GM21367 (cell line): ENCODE data around the gene USP54.
A peak's percentile ranks its signal among the peaks of the same experiment; 100 is the strongest.

Experiments
- ATAC-seq: cut with Tn5 transposase; IDR thresholded peaks from one replicate; pipeline ENCODE4 v1.9.1; 2021; ENCODE audit not compliant: unreplicated experiment

Gene USP54

GRCh38 chr10:73529089-73529832 lies 61.9 kb downstream of the USP54 start:
- ATAC-seq: no peak

DNA sequence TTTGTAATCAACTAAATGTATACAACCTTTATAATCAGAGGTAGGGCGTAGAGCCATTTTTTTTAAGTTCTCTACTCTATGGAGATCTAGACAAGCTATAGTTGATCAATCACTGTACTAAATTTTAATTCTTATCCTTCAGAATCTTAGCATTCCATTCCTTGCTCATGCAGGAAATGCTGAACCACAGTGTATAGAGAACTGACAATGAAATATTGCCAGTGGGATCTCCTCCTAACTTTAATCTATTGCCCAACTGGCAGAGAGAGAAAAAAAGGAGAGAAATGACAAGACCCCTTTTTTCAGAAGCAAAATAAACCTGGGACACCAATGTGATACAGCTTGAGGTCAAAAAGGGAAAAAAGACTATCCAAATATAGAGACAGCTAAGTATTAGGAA lies 68.9 kb downstream of the USP54 start:
- no peak for ATAC-seq

- ATAC-seq: no peak
Measured at GRCh38 chr10:73519336-73519735, 71.8 kb downstream of the USP54 start.

GRCh38 chr10:73517166-73517888 lies 73.8 kb downstream of the USP54 start:
- no peak for ATAC-seq

DNA sequence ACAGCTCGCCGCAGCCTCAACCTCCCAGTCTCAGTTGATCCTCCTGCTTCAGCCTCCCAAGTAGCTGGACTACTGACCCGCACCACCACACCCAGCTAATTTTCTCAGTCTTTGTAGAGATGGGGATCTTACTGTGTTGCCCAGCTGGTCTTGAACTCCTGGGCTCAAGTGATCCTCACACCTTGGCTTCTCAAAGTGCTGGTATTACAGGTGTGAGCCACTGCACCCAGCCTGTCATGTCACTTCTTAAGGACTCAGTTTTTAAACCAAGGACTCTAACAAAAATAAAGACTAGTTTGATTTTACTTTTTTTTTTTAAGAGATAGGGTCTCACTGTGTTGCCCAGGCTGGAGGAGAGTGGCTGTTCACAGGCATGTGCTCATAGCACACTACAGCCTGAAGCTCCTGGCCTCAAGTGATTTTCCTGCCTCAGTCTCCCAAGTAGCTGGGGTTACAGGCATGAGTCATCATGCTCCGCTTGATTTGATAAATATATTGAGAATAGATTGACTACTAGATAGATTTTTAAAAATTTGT lies 78.9 kb downstream of the USP54 start:
- no peak for ATAC-seq

DNA sequence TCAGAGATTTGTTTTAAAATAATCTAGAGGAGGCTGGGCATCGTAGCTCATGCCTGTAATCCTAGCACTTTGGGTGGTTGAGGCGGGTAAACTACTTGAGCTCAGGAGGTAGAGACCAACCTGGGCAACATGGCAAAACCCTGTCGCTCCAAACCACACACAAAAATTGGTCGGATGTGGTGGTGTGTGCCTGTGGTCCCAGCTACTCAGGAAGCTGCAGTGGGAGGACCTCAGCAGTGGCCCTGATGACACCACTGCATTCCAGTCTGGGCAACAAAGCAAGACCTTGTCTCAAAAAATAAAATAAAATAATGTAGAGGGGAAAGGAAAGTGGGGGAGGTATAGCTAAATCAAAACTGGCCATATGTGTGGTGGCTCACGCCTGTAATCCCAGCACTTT lies 81.4 kb downstream of the USP54 start:
- ATAC-seq: no peak

- ATAC-seq: no peak
Measured at GRCh38 chr10:73506491-73506890, 84.7 kb downstream of the USP54 start.

- ATAC-seq: no peak
Measured at GRCh38 chr10:73506074-73506473, 85.1 kb downstream of the USP54 start.

DNA sequence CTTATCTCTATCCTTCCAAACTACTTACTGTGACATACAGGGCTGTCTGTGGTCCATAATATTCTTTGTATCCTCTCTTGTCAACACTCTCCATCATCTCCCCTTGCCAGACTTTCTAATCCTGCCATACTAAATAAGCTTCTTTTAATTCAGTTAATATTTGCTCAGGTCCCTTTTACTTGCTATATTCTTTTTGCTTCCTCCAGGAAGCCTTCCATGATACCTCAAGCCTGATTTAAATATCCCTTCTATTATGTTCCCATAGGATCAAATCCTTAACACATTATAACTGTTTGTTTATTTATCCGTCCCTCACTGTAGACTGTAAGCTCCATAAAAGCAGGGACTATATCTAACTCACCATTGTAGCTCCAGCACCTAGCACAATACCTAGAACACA lies 88.1 kb downstream of the USP54 start:
- ATAC-seq: no peak

- ATAC-seq: no peak
Measured at GRCh38 chr10:73501651-73502050, 89.5 kb downstream of the USP54 start.

- no peak for ATAC-seq
Measured at GRCh38 chr10:73497623-73498022, 93.5 kb downstream of the USP54 start.

DNA sequence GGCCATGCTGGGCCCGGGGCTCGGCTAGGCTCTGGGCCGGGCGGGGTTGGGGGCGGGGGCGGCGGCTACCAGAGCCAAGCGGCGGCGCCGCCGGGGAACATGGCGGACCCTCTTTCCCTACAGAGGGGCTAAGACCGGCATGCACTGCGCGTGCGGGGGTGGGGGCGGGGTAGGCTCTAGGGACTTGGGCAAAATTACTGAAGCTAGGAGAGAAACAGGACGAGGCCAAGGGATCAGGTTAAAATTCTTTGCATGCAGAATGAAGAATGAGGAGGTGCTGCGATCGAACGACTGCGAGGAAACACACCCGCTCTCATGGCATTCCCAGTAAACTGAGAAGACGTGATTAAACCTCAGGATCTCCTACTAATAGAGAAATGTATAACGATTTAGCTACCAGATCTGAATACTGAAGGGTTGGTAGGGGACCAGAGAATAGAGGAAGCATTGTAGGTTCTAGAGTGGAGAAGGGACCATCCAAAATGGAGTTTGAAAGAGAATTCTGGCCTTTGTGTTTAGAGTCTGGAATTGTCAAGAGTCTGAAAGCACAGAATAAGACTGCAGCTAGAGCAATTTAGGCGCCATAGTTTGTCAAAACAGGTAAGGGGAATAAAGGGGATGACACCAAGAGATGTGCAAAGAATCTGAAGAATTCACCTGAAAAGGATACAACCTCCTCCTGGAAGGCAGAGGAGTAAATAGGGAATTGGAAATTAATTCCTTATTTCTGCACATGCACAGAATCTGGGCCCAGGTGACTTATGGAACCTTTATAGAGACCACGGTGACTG lies 95.1 kb downstream of the USP54 start, which contains the start of gene PPP3CB:
Gene PPP3CB (minus strand): TSS at position 141 of the 791 bp plus-strand sequence. CDS start 135 bp downstream, at position 6.
- ATAC-seq: peak; percentile 52

- peak; percentile 91 for ATAC-seq
Measured at GRCh38 chr10:73495226-73495883, 95.8 kb downstream of the USP54 start.

GRCh38 chr10:73494877-73495225 lies 96.3 kb downstream of the USP54 start:
- no peak for ATAC-seq

DNA sequence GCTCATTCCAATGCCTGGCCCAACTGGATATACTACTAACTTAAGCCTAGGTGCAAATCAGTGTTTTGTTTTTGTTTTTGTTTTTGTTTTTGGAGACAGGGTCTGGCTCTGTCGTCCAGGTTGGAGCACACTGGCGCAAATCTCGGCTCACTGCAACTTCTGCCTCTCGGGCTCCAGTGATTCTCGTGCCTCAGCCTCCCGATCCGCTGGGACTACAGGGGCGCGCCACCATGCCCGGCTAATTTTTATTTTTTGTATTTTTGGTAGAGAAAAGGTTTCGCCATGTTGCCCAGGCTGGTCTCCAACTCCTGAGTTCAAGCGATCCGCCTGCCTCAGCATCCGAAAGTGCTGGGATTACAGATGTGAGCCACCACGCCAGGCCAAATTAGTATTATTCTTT lies 96.9 kb downstream of the USP54 start:
- ATAC-seq: no peak

DNA sequence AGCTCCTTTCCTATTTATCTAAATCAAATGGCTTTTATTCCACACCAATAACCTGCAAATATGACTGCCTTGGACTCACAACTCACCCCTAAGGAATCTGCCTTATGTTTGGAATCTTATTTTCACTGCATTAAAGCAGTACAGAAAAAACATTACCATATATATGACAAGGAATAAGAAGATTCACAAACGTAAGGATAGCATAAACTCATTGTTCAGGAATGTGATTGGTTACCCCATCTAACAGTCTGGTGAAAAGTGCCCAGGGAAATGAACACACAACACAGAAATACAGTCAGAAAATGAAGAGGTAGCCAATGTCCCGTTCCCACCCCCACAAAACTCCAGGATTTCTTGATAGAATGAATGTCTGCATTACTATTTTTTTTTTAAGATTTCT lies 97.4 kb downstream of the USP54 start:
- no peak for ATAC-seq

DNA sequence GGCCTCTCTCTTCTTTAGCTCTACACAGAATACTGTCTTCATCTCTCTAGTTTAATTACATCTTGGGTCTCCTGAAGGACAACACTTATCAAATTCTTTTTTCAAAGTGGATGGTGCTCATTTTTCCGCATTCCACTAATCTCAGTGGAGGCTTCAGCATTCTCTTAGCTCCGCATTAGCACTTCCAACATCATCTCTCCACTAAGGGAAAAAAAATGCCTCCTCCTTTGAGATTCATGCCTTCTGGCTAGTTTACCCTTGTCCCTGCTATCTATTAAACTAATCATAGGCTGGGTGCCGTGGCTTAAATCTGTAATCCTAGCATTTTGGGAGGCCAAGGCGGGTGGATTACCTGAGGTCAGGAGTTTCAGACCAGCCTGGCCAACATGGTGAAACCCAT lies 104.5 kb downstream of the USP54 start:
- ATAC-seq: no peak

DNA sequence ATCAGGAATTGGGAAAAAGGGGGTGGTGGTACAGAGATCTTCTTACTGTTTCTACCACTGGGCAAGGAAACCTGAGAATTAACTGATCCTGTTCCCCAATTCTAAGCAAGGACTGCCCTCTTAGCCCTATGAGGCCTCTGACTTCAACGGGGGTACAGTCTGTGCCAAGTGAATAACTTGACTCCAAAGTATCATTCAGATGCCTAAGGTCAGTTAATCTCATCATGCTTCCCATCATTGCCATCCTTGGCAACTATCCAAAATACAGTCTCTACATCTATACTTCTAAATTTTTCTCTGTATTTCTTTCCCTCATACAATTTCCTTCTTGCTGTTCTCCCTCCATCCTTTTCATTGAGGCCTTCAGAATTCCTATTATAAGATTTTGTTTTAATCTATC lies 105.8 kb downstream of the USP54 start:
- no peak for ATAC-seq

DNA sequence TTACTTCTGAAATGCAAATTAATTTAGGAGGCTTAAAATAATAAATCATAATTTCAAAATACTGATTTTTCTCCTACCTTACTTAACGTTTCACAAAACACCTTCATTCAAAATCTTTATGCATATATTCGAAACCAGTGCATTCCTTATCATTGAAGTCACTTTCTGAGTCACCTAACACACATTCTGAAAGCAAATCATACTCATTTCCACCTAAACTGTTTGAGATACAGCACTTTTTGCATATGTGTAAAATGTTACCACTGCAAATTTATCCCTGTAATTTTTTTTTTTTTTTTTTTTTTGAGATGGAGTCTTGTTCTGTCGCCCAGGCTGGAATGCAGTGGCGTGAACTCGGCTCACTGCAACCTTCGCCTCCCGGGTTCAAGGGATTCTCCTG lies 111.0 kb downstream of the USP54 start:
- no peak for ATAC-seq

GRCh38 chr10:73478636-73479035 lies 112.5 kb downstream of the USP54 start:
- ATAC-seq: no peak

GRCh38 chr10:73471226-73471625 lies 119.9 kb downstream of the USP54 start:
- no peak for ATAC-seq
